ENCODE results near the gene XCL2.

- TF ChIP-seq POLR2AphosphoS5 (IDR thresholded peaks at IDR 0.05; ENCODE audit: low read depth, low read length) (no peak), MAX (IDR thresholded peaks at IDR 0.05; ENCODE audit: low read depth) (no peak), GABPA (IDR thresholded peaks at IDR 0.05; ENCODE audit: low read depth) (no peak), REST (IDR thresholded peaks at IDR 0.05; ENCODE audit: low read depth, low read length) (no peak), ZBTB33 (IDR thresholded peaks at IDR 0.05; ENCODE audit: borderline replicate concordance, low read depth) (no peak), FOXM1 (IDR thresholded peaks at IDR 0.05; ENCODE audit: low read depth) (no peak), EP300 (IDR thresholded peaks at IDR 0.05; ENCODE audit: borderline replicate concordance in 1 of 2, low read depth in 1 of 2, low read length in 1 of 2) (no peak), TCF12 (IDR thresholded peaks at IDR 0.05) (no peak)
Observed at GRCh38 chr1:168589167-168589566, 45.4 kb upstream of the XCL2 start.
